DND-41 (cell line): Measurements from ENCODE around the gene DHX15.

Source experiments
- ATAC-seq: fragments of 200-7000 bp; cut with Tn5 transposase; 3 replicates; pipeline ENCODE4 v1.9.1; 2021; ENCODE audit warnings: low read depth; ENCODE audit not compliant: insufficient read depth
- DNase-seq: peaks from one replicate; pipeline ENCODE4 v3.0.0-alpha.2; 2020
- H2AFZ ChIP-seq: 2 replicates; pipeline ENCODE4 v1.6.0; 2012; ENCODE audit warnings: low read depth, low read length
- H3K27ac ChIP-seq: 2 replicates; pipeline ENCODE4 v1.5.1; 2012; ENCODE audit warnings: low read length, inconsistent platforms
- H3K27me3 ChIP-seq: fragments of 200-600 bp; sonication (generic); 2 replicates; pipeline ENCODE4 v1.6.0; 2012; ENCODE audit warnings: low read length, mild to moderate bottlenecking, inconsistent platforms; ENCODE audit not compliant: insufficient read depth, poor library complexity
- H3K36me3 ChIP-seq: 2 replicates; pipeline ENCODE4 v1.5.1; 2012; ENCODE audit warnings: low read length, inconsistent platforms; ENCODE audit not compliant: insufficient read depth
- H3K4me1 ChIP-seq: 2 replicates; pipeline ENCODE4 v1.5.1; 2012; ENCODE audit warnings: mild to moderate bottlenecking, low read length; ENCODE audit not compliant: insufficient read depth
- H3K4me2 ChIP-seq: 2 replicates; pipeline ENCODE4 v1.6.0; 2012; ENCODE audit warnings: mild to moderate bottlenecking, moderate library complexity, low read length, inconsistent platforms; ENCODE audit not compliant: insufficient read depth
- H3K4me3 ChIP-seq, 2 experiments: fragments of 200-600 bp in 1 of 2; shearing (Covaris generic) in 1 of 2; 2 replicates each; pipeline ENCODE4 v1.5.1; 2012 to 2016; ENCODE audit warnings: inconsistent platforms in 2 of 2, low read length in 2 of 2, mild to moderate bottlenecking in 2 of 2, low read depth in 1 of 2, moderate library complexity in 1 of 2
- H3K79me2 ChIP-seq: 2 replicates; pipeline ENCODE4 v1.6.0; 2012; ENCODE audit warnings: low read length, inconsistent platforms; ENCODE audit not compliant: insufficient read depth
- H3K9ac ChIP-seq: 2 replicates; pipeline ENCODE4 v1.6.0; 2012; ENCODE audit warnings: low read depth, mild to moderate bottlenecking, inconsistent platforms, low read length, moderate library complexity
- H3K9me3 ChIP-seq: 2 replicates; pipeline ENCODE4 v1.5.1; 2012; ENCODE audit warnings: low read length, moderate library complexity, mild to moderate bottlenecking, inconsistent platforms; ENCODE audit not compliant: insufficient read depth, severe bottlenecking
- H4K20me1 ChIP-seq: 2 replicates; pipeline ENCODE4 v1.6.0; 2012; ENCODE audit warnings: low read length; ENCODE audit not compliant: insufficient read depth
- CTCF ChIP-seq: IDR thresholded peaks from 2 replicates; pipeline ENCODE4 v1.5.1; 2012; ENCODE audit warnings: borderline replicate concordance, low read length, moderate library complexity, mild to moderate bottlenecking; ENCODE audit not compliant: poor library complexity, severe bottlenecking; ENCODE audit errors: extremely low read depth
- EZH2 ChIP-seq: IDR thresholded peaks from 3 replicates; pipeline ENCODE4 v1.6.1; 2012; ENCODE audit warnings: borderline replicate concordance, low read depth, mild to moderate bottlenecking, moderate library complexity, low read length, inconsistent platforms; ENCODE audit not compliant: severe bottlenecking

DHX15 gene

GRCh38 chr4:24584211-24584850 lies at the start of gene DHX15:
DHX15 (minus strand) TSS chr4:24584554; CDS start chr4:24584393, 161 bp downstream.
- Histone ChIP-seq H3K9me3 (no peaks in the 10 kb centered on the region), H3K27ac (peak within 1 kb of the TSS; percentile 98), H2AFZ (peak within 1 kb of the TSS; percentile 88), H3K4me2 (peak within 1 kb of the TSS; percentile 74), H3K27me3 (no peaks in the 10 kb centered on the region), H3K79me2 (peaks cover 58% of the 10 kb centered on the region), H3K4me3 (peak within 1 kb of the TSS; percentile 86 to 93), H3K36me3 (peaks cover 37% of the 10 kb centered on the region), H3K9ac (peak within 1 kb of the TSS; percentile 100), H4K20me1 (peaks cover 38% of the 10 kb centered on the region), H3K4me1 (peaks cover 43% of the 10 kb centered on the region)
- TF ChIP-seq CTCF, result no peak
- no peak for TF ChIP-seq EZH2
- DNase-seq (peak; percentile 95), ATAC-seq (peak; percentile 91)

- no peaks in the 10 kb centered on the region for H3K9me3 ChIP-seq
- H3K27ac ChIP-seq, result no peak overlapping the region
- H2AFZ ChIP-seq, result no peak overlapping the region
- no peak overlapping the region for H3K4me3 ChIP-seq
- ATAC-seq, result no peak
- H4K20me1 ChIP-seq, result no peaks in the 10 kb centered on the region
- no peaks in the 10 kb centered on the region for H3K36me3 ChIP-seq
- DNase-seq, result no peak
- no peak overlapping the region for H3K4me2 ChIP-seq
- TF ChIP-seq CTCF, result no peak
- TF ChIP-seq EZH2, result no peak
- H3K79me2 ChIP-seq, result no peaks in the 10 kb centered on the region
- no peaks in the 10 kb centered on the region for H3K27me3 ChIP-seq
- H3K9ac ChIP-seq, result no peak overlapping the region
- H3K4me1 ChIP-seq, result no peaks in the 10 kb centered on the region
These were observed 47.7 kb upstream of the DHX15 start for GRCh38 chr4:24632011-24632410.

- no peak overlapping the region for H3K4me2 ChIP-seq
- ATAC-seq (no peak), DNase-seq (no peak)
- no peak overlapping the region for H3K4me3 ChIP-seq
- H3K9me3 ChIP-seq, result no peaks in the 10 kb centered on the region
- no peak for TF ChIP-seq EZH2
- TF ChIP-seq CTCF, result no peak
- H3K79me2 ChIP-seq, result no peaks in the 10 kb centered on the region
- no peaks in the 10 kb centered on the region for H3K36me3 ChIP-seq
- no peak overlapping the region for H2AFZ ChIP-seq
- no peak overlapping the region for H3K27ac ChIP-seq
- H3K27me3 ChIP-seq, result no peaks in the 10 kb centered on the region
- no peaks in the 10 kb centered on the region for H3K4me1 ChIP-seq
- no peak overlapping the region for H3K9ac ChIP-seq
- no peaks in the 10 kb centered on the region for H4K20me1 ChIP-seq
These were observed 46.6 kb upstream of the DHX15 start for GRCh38 chr4:24630937-24631336.
